RWPE1 (cell line): ENCODE data around the gene MYO5A.

Experiments
- CTCF ChIA-PET: fragments of 350-600 bp; sonication (Branson Sonifier 250); formaldehyde crosslinking; extraction: SDS; loops from one replicate; lab custom pipeline; 2021; lab: Yijun Ruan, JAX
- POLR2A ChIA-PET: fragments of 400-600 bp; formaldehyde crosslinking; extraction: SDS; loops from one replicate; lab custom pipeline; 2020; ENCODE audit warnings: antibody characterized with exemption; ENCODE audit not compliant: low non-redundant PET; lab: Yijun Ruan, JAX
- DNase-seq: peaks from one replicate; pipeline ENCODE4 v3.0.0; 2012; ENCODE audit warnings: low spot score
- H3K27ac ChIP-seq: fragments of 450-650 bp; 2 replicates; pipeline ENCODE4 v1.5.1; 2017
- CTCF ChIP-seq: fragments of 450-650 bp; conservative IDR thresholded peaks from 2 replicates; pipeline ENCODE4 v1.5.1; 2017; ENCODE audit warnings: low read depth, mild to moderate bottlenecking

MYO5A gene

DNA sequence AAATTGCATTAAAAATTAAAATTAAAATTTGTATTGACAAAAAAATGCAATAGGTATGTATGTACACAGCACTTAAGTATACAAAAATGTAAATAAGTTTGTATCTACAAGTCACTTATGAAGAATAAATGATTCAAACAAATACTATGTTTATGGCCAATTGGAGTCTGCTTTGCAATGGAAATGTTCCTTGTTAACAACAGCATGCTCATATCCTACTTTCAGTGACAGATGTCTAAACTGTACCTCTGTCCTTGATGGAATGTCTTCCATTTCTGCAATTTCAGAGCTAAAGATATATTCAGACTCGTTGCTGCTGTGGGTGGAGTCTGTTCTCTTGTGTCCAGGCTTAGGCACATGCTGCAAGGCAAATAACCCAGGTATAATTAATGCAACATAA is 169.0 kb downstream of the MYO5A start:
- no peak overlapping the region for H3K27ac ChIP-seq
- no peak for DNase-seq
- TF ChIP-seq CTCF: no peak
- ChIA-PET POLR2A (no interaction called here), CTCF (no interaction called here)

- POLR2A ChIA-PET: no interaction called here
- DNase-seq: no peak
- no peak for TF ChIP-seq CTCF
- no peak overlapping the region for H3K27ac ChIP-seq
- CTCF ChIA-PET: interaction anchor here (0.6 to 0.7 kb wide), 3 partner anchors 17 to 171 kb away, joined by 3 read pairs; partner anchors contain the start of gene MYO5A
Observed at GRCh38 chr15:52357949-52358348, 170.7 kb downstream of the MYO5A start.

DNA sequence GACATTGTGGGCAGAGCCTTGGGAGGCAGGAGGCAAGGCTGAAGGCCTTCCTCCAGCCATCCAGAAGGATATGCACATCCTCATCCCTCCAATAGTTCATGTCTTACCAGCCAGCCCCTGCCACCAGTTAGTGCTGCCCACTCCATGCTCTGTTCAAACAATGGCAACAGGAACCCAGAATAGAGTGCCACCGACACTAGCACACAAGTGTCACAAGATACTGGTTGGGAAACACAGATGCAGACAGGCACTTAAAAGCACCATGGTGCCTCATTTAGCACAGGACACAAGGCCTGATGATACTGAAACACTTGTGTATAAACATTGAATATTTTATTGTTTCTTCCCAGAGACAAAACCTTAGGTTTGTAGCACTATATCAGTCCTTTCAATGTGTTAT is 176.6 kb downstream of the MYO5A start:
- no peak overlapping the region for H3K27ac ChIP-seq
- DNase-seq: no peak
- ChIA-PET CTCF (no interaction called here), POLR2A (no interaction called here)
- no peak for TF ChIP-seq CTCF

DNA sequence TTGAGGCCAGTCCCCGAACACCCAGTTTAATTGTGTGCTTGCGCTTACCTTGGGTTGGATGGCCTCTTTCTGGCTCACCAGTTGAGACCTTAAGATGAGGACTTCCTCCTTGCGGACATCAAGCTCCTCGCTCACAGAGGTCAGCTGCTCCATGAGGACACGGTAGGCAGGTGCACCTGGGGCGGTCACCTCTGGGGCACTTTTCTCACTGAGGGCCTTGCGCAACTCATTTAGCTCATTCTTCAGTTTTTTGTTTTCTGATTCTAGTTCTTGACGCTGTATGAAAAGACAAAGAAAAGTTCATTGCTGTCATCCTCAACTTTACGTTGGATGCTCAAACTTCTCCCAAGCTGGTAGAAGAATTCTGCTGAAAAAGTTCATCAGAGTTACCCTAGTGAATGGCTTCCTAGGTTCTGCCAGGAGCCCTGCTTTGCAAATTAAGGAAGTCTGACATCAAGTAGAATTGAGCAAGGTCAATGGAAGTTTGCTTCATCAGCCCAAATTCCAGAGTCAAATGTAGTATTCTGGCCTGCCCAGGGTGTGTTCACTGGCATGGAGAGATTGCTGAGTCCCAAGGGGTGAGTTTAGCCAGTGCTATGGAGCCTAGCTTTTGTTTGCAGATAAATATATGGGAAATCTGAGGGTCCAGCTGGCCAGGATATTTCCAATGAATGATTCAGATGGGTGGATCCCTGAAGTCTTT is 177.3 kb downstream of the MYO5A start:
- TF ChIP-seq CTCF: no peak
- no peak overlapping the region for H3K27ac ChIP-seq
- DNase-seq: no peak
- ChIA-PET POLR2A (no interaction called here), CTCF (interaction anchor here (1.0 kb wide), 1 partner anchor 221 kb away, joined by 4 read pairs; no protein-coding TSS in a partner anchor)

DNA sequence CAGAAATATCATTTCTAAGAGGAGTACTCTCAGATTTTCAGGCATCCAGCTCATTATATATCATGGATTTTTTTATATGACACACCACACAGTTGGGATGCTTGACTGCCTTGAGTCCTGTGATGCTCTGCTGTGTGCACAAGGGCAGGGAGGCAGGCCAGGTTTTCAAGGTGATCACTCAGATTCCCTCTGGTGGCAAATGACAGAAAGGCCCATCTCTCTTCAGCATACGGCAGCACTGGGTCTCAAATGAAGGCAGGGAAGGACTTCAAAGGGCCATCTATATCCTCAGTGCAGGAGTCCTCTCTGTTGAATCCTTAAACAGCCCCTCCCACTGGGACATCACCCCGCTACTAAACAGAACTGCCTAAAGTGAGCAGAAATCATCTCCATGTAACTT is 178.3 kb downstream of the MYO5A start:
- no peak for DNase-seq
- POLR2A ChIA-PET: no interaction called here
- no peak for TF ChIP-seq CTCF
- no peak overlapping the region for H3K27ac ChIP-seq
- CTCF ChIA-PET: no interaction called here

- ChIA-PET CTCF (interaction anchor here (0.9 to 1.1 kb wide), 2 partner anchors 18 to 387 kb away, joined by 3 read pairs; no protein-coding TSS in a partner anchor), POLR2A (no interaction called here)
Observed at GRCh38 chr15:52349052-52349700, 179.5 kb downstream of the MYO5A start.

More at GRCh38 chr15:52349052-52349700, 179.5 kb downstream of the MYO5A start:
- no peak overlapping the region for H3K27ac ChIP-seq
- no peak for DNase-seq
- no peak for TF ChIP-seq CTCF
